GM19025 (cell line): ENCODE data around the gene KMT5C.

Experiments
- ATAC-seq: cut with Tn5 transposase; IDR thresholded peaks from one replicate; pipeline ENCODE4 v1.9.1; 2021; ENCODE audit warnings: mild to moderate bottlenecking, low read depth, moderate library complexity; ENCODE audit not compliant: unreplicated experiment

KMT5C gene

DNA sequence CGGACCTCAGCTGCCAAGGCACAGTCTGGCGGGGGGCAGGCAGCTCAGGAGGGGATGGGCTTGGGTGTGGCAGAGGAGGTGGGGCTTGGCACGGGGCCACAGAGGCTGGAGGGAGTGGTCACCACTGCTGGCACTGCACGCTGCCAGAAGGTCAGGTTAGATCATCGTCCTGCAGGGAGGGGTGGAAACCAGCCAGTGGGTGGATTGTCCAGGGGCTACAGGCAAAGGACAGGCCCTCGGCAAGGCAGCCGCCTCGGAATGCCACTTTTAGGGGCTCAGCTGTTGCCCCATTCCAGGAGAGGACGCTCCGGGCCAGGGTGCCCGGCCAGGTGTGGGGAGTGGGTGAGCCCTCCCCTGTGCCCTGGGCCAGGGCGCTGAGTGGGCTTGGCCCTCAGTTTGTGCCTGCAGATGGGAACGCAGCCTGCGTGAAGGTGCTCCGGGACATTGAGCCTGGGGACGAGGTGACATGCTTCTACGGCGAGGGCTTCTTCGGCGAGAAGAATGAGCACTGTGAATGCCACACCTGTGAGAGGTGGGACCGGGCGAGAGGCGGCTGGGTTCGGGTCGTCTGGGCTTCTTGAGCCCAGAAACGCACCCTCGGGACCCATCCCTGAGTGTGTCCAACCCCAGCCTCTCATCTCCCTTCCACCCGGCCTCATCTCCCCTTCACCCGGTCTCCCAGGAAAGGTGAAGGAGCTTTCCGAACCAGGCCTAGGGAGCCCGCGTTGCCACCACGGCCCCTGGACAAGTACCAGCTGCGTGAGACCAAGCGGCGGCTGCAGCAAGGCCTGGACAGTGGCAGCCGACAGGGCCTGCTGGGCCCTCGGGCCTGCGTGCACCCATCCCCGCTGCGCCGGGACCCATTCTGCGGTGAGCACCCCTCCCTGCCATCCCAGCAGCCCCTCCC, 6.4 kb downstream of the KMT5C start:
- ATAC-seq: no peak

DNA sequence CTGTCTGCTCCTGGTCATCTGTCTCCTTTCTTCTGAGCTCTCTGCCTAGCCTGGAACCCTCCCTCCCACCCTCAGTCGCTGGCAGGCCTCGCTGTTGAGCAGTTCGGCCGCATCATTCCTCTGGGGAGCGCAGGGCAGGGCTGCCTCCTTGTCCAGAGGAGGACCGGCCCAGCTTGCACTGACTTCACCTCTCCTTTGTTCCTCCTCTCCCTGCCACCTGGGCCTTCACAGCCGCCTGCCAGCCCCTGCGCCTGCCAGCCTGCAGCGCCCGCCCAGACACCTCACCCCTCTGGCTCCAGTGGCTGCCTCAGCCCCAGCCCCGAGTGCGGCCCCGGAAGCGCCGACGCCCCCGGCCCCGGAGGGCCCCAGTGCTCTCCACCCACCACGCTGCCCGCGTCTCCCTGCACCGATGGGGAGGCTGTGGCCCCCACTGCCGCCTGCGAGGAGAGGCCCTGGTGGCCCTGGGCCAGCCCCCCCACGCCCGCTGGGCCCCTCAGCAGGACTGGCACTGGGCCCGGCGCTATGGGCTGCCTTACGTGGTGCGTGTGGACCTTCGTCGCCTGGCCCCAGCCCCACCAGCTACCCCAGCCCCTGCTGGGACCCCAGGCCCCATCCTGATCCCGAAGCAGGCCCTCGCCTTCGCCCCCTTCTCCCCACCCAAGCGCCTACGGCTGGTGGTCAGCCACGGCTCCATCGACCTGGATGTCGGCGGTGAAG, 7.2 kb downstream of the KMT5C start:
- ATAC-seq: no peak

DNA sequence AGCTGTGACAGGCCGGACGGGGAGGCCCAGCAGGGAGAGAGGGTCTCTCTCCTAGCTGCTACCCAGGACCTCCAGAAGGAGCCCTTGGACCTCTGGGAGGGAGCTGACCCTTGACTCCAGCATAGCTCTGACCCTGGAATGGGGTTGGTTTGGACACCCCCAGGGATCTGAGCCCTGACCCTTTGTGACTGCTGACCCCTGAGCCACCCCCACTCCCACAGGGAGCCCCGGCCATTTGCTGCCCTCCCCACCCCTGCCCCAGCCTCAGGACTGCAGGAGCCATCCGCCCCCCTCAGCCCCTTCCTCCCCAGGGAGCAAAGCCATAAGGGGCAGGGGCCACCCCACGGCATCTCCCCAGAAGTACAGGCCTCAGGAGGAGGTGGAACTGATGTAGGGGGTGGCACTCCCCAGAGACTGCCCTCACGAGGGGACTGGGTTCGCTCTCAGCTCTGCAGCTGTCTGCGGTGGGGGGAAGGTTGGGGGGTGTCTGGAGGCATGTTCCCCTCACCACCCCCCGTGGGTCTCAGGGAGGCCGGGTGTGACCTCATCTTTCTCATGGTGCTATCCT, 7.8 kb downstream of the KMT5C start:
- no peak for ATAC-seq

DNA sequence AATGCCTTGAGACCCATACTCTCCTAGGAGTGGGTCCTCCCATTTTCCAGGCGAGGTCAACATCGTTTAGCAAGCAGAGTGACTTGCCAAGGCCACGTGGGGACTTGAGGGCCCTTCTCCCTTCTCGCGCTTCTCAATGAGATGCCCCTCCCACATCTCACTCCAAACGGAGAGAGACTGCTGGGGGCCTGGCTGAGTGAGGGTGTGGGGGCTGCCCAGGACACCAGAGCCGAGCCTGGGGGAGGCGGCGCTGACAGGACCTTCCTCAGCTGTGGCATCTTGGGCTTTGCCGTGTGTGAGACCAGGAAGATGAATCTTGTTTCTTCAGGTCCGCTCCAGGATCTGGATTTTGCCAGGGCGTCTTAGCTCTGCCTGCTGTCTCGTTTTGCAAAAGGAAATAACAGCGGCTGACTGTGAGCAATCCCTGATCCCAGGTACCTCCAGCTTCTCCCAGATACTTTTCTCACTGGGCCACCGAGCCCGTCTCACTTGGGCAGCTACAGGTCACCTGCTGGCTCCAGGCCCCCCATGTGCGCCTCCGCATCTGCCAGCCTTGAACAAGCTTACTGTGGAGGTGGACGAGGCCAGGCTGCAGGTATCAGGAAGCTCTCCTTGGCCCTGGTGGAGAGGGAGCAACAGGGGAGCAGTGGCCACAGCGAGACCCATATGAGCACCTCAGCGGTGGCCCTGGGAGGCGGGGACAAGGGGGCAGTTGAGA, 8.8 kb downstream of the KMT5C start:
- no peak for ATAC-seq

DNA sequence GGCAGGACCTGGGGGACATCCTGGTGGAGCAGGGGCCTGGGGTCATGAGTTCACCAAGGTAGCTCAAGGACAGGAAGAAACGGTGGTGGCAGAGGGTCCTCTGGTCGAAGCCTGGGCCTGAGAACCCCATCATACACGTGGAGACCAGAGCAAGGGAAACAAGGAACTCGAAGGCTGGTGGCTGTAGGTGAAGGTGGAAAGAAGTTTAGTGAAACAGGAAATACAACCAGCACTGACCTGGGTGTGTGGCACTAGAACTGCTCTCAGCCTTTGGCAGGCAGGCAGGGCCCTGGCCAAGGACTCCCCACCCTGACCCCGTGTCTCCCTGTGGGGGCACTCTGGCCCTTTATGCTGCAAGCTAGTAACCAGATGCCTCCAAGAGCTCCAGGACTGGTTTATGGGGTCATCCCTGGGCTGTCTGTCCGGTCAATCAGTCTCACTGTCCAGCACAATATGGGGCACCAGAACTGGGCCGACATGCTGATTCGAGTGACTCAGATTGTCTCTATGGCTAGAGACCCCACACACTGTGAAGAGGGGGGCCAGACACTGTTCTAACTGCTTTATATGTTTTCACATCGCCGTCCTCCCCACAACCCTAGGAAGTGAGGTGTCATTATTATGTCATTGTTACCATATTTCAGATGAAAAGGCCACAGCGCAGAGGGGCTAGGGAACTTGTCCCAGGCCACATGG, 11.1 kb downstream of the KMT5C start:
- no peak for ATAC-seq

DNA sequence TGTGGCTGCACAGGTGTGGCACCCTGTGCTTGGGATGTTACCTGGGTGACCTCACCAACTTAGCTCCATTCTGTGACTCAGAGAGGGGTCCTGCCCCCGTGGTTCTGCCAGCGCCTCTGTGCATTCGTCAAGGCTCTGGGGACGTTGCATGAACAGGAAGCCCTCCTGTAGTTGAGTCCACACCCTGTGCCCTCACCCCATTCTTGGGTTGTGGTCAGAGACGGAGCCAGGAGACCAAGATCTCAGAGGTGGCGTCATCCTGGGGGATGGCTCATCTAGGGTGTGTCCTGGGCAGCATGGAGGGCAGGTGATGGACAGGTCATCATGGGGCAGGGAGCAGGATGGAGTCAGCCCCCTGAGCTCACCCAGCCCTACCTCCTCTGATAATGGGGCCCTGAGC, 12.4 kb downstream of the KMT5C start:
- ATAC-seq: no peak

DNA sequence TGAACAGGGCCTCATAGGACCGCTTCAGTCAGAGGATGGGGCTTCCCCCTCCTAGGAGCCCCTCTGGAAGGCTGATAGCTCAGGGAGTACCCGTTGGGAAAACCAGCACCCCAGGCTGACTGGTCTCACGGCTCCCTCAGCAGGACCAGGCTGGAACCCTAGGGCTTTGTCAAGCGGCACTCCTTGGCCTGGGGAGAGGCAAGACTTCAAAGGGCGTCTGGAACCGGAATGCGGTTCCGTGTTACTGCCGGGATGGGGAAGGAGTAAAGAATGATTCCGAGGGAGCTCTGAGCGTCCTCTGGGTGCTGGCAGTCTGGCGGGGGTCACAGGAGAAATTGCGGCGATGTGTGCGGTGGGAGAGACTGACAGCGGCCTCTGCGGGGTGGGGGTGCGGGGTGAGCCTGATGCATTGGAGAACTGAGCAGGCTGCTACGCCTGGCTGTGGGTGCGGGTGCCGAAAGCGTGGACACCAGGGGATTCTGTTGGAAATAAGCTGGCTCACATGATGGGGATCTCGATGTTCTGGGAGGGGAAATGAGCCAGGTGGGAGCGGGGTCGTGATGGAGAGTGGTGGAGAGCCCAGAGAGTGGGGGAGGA, 13.0 kb downstream of the KMT5C start:
- no peak for ATAC-seq

DNA sequence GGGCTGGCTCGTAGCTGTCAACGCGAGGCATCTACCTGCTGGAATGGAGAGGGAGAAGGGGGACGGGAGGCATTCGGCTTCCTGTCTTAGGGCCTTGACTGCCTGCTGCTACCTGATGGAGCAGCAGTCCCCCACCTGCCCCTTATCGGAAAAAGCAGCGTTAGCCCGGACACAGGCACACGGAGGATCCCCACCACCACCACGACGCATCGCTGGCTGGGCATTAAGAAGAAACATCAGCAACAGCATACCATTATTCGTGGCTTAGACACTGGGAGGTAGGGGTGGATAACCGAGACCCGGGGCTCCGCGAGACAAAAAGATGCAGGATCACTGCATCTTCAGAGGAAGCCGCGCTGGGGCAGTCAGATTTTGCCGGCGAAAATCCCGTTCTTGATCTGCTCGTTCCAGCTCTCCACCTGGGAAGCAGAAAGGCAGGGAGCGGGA, 13.7 kb downstream of the KMT5C start:
- ATAC-seq: no peak

DNA sequence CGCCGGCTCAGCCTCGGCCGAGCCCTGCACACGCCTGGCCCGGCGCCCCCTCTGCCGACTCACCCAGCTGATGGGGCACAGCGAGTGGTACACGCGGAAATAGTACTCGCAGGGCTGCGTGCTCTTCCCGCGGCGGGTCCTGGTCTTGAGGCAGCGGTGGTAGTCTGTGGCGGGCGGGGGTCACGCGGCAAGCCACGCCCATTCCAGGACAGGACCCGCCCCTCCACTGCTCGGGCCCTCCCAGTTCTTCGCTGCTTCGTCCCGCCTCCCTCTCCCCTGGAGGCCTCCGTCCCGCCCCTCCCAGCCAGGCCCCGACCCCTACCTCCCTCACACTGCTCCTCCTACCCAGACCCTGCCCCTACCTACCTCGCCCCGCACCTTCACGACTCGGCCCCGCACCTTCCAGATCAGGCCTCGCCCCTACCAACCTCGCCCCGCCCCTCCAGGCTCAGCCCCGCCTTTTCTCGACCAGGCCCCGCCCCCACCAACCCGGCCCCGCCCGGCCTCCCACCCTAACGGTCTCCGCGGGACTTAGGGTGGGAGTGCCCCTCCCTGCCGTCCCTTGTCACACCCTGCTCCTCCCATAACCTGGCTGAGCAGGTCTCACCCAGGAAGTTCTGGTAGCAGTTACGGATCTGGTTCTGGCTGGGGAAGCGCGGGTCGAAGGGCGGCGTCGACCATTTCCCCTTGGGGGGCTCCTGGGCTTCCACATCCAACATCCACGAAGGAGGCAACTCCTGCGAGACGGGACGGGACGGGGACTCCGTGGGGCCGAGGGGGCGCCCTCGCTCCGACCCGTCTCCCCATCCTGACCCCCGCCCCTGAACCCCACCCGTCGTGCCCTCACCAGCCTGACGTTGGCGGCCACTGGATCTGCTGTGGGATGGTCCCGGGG, 14.4 kb downstream of the KMT5C start:
- no peak for ATAC-seq

DNA sequence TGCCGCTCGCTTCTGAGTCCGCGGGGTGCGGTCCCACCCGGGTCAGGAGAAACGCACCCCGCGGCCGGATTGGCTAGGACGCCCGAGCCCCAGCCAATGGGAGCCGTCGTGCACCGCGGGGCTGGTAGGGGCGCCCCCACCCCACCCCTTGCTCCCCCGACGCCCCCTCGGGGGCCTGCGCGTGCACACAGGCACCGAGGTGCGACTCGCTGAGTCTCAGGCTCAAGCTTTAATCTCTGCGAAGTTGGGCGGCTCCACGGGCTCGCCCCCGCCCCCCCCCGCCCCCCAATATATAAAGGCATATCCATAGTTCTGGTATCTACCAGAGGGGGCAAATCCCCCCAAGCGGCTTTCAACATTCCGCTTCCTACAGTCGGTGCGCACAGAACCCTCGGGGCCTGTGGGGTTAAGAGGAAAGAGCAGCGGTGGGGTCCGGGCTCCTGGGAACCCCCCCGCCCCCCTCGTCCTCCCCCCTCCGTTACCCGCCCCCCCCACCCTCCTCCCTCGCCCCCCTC, 15.1 kb downstream of the KMT5C start, which contains the start of gene COX6B2:
COX6B2 (minus strand) TSS at position 22 of the 515 bp plus-strand sequence. CDS start 198 bp downstream, outside the sequence.
- ATAC-seq: no peak

DNA sequence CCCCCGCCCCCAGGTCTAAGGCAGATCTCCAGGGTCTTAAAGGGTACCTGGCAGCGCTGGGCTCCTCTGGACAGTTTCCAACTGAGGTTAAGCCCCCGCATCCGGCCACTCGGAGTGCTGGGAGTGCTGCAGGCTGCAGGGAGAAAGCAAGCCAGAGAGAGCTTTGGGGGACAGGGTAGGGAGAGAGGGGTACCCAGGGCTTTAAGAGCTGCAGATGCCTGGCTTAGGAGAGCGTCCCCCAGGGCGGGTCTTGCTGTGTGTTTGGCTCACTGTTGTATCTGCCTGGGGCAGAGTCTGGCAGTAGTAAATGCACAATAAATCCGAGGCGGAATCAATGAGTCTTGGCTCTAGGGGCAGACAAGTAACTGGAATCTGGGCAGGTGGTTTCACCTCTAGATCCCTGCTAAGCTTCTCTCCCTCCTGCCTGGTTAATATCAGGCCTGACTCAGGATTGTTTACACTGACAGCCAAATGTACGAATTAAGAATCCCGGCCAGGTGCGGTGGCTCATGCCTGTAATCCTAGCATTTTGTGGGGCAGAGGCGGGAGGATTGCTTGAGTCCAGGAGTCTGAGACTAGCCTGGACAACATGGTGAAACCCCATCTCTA, 15.6 kb downstream of the KMT5C start:
- ATAC-seq: no peak

DNA sequence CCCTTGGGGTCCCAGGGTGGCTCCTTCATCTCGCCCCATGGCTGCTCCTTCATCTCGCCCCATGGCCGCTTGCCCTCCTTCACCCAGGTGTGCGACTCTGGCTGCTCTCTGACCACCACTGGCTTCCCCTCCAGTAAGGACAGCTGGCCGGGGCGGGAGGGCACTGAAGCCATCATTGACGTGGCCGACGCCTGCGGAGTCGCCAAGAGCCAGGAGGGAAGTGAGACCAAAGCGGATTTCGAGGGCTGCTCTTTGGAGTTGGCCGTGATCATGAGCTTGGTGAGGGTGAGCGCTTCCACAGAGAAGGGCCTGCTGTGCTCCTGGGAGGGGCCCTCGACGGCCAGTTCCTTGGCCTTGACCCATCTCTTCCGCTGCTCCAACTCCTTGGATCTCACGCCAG, 18.8 kb downstream of the KMT5C start:
- ATAC-seq: no peak

DNA sequence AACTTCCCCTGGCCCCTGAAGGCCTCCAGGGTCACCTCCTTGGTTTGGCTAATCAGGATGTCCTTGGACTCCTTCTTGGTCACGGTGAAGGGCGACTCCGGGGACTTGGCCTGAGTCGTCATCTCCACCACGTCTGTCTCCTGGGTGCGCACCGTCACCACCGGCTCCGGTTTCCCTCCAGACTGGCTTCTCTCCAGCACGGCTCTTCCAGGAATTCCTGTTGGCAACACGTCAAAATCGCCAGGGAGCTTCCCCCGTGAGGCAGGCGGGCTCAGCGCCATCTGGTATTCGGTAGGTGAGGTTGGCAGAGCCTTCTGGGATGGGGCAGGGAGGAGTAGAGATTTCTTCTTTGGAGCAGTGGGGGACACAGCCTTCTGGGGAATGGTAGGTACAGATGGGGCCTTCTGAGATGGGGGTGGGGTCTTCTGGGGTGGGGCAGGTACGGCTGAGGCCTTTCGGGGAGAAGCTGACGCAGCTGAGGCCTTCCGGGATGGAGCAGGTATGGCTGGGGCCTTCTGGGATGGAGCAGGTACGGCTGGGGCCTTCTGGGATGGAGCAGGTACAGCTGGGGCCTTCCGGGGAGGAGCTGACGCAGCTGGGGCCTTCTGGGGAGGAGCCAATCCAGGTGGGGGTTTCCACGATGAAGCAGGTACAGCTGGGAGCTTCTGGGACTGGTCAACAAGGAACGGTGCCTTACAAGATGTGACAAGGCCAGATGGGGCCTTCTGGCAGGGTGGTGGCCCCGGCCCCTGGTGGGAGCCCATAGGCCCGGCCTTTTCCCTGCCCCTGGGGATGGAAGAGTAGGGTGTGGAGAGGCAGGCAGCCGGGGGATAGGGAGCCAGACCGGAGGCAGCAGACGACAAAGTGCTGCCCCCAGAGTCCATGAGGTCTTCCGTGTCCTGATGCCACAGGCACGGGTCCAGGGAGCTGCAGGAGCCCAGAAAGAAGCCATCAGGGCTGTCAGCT, 19.6 kb downstream of the KMT5C start:
- no peak for ATAC-seq

DNA sequence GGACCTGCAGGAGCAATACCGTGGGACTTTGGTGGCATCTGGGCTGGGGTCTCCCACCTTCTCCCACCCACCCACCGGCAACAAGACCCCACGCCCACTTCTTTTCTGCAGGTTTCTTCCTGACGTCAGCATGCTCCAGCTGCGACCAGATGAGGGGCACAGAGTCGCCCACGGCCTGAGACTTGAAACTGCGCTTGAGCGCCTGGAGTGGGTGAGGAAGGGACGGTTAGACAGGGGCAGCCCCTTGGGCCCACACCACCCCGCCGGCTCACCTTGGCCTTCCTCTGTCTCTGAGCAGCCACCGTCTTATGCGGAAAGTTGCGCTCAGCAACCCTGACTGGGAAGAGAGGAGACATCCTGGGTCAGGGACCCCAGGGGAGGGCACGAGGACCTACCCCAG, 21.2 kb downstream of the KMT5C start:
- no peak for ATAC-seq

DNA sequence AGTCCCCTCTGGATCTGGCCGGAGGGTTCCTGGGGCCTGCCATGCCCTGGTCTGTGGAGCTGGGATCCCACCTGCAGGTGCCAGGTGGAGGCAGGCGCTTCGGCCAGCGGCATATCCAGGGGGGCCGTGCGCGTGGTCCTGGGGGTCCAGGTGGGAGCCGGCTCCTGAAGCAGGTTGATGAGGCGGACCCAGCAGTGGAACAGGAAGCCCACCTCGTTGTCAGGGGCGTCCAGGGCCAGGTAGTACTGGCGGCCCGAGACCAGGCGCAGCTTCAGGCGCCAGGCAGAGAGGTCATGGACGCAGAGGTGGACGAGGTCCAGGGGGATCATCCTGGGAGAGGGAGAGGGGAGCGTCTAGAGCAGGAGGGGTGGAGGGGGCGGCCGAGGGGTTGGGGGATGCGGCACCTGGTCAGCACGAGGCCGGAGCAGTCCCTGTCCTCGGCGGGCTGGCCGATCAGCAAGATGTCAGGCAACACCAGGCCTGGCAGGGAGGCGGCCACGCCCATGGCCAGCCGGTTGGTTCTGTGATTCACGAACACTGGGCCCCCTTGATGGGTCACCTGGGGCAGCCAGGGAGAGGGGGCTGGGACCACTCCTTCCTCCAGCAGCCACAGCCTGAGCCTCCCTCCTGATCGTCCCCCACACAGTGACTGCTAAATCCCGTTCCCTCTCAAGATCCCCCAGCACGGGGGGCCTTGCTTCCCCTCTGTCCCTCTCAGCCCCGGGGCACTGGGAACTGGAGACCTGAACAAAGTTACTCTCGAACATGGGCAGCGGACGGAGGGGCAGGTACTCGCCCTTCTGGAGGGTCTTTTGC, 22.7 kb downstream of the KMT5C start:
- no peak for ATAC-seq
